DMS153 treated with DMSO at 0.1 percent for 48 hours (cell line): ENCODE results near the gene GRK6.
A peak's percentile ranks its signal among the peaks of the same experiment; 100 is the strongest.

Experiments
- DNase-seq: peaks from one replicate; lab custom pipeline; 2025; ENCODE audit not compliant: unreplicated experiment; lab: John Stamatoyannopoulos, UW

Gene GRK6

DNA sequence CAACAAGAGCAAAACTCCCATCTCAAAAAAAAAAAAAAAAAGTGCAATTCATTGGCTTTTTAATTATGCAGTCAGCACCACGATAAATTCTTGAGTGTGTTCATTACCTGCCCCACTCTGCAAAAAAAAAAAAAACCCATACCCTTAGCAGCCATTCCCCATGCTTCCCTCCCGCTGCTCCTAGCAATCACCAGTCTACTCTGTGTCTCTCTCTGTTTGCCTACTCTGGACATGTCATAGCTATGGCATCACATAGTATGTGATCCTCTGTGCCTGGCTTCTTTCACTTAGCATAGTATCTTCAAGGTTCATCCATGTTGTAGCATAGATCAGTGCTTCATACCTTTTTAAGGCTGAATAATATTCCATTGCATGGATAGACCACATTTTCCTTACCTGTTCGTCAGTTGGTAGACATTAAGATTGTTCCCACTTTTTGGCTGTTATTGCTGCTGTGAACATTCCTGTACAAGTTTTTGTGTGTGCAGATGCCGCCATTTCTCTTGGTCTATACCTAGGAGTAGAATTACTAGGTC is 13.1 kb downstream of the GRK6 start:
- no peak for DNase-seq

DNA sequence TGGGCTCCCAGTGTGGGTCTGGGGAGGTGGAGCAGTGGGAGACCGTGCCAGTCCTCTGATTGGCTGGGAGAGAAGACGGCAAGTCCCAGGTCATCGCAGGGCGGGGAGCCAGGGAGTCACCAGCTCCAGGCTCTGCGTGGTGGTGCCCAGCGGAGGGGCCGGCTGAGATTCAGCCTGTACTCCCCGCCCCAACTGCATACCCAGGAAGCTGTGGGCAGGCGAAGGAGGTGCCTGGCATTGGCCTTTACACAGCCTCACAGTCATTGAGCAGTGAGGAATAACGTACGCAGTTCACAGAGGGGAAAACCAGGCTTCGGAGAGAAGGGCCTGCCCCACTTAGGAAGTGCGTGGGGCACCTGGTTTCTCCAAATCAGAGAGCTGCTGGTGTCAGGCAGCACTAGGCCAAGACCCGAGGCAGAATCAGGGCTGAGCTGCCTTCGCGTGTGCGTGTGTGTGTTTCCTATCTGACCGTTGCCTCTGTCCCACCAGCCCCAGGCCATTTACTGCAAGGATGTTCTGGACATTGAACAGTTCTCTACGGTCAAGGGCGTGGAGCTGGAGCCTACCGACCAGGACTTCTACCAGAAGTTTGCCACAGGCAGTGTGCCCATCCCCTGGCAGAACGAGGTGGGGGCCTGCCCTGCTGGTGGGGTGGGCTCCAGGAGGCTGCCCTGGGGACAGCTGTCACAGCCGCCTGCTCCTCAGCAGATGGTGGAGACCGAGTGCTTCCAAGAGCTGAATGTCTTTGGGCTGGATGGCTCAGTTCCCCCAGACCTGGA is 13.9 kb downstream of the GRK6 start:
- no peak for DNase-seq

DNA sequence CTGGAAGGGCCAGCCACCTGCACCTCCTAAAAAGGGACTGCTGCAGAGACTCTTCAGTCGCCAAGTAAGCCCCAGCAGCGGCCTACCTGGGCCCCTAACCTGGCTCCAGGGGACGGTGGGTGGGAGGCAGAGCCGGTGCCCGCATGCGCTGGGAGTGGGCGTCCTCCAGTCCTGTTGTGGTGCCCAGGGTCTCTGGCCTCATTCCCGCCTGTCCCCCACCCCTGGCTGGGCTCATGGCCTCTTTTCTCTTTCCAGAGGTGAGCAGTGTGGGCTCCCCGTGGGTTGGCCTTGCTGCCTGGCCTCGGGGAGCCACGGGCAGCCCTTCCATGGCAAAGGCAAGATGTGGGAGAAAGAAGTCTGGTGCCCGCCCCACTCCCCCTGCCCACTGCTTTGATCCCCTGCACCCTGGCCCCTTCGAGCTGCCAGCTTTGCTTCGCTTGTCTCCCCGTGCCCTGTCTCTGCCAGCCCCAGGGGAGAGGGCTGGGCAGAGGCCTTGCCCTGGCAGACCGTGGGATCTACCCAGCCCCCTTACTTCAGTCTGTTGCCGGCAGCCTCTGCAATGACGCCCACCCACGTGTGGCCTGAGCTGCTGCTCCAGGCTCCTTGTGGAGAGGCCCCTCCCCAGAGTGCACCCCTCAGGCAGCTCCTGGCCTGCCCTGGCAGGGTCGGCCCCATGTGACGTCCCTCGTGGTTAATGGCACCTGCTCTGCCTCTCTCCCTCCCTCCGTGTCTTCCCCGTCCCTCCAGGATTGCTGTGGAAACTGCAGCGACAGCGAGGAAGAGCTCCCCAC is 14.7 kb downstream of the GRK6 start:
- no peak for DNase-seq

DNA sequence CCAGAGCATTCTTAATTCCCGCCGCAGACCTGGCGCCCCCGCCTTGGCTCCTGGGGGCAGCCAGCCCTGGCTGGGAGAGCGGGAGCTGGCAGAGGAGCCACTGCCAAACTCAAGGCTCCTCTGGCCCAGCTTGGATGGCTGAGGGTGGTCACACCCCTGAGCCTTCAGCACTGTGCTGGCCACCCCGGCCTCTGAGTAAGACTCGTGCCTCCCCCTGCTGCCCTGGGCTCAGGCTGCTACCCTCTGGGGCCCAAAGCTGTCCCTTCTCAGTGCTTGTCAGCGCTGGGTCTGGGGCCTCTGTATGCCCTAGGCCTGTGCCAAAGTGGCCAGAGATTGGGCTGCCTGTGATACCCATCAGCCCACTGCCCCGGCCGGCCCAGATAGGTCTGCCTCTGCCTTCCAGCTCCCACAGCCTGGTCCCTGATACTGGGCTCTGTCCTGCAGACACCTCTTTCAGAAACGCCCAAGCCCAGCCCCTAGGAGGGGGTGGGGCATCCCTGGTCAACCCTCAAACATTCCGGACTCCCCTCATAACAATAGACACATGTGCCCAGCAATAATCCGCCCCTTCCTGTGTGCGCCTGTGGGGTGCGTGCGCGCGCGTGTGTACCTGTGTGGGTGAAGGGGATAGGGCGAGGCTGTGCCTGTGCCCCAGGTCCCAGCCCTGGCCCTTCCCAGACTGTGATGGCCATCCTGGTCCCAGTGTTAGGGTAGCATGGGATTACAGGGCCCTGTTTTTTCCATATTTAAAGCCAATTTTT is 15.8 kb downstream of the GRK6 start:
- no peak for DNase-seq

DNA sequence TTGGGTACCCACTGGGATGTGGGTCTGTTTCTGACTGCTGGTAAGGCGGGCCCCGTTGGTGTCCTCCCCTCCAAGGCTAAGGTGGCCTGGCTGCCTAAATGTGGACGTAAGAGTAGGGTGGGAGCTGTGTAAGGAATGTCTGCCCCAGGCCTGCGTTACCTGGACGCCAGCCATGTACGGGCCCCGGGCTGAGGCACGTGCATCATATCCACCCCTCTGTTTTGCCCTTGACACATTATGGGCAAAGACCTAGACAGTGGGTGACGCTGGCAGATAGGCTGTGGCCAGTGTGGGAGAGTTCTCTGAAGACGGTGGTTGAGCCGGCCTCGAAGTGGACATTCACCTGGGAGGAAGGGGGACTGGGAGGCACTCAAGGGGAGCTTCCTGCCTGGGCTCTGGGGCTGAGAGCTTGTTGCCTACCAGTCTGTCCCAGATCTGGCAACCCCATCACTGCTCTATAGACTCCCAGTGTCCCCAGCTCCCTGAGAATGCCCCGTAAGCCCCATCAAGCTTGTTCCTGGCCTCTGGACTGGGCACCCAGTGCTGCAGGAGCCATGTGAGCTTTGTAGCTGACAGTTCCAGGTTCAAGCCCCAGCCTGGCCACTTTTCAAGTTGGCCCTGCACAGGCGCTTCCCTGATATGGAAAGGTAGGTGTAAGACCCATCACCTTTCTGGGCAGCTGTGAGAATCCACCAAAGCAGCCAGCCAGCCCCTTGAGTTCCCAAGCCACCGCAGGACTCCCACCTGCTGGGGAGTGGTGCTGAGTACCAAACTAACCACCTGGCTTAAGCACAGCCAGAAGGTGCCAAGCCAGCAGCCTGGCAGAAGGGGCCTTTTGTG is 16.9 kb downstream of the GRK6 start:
- no peak for DNase-seq

DNA sequence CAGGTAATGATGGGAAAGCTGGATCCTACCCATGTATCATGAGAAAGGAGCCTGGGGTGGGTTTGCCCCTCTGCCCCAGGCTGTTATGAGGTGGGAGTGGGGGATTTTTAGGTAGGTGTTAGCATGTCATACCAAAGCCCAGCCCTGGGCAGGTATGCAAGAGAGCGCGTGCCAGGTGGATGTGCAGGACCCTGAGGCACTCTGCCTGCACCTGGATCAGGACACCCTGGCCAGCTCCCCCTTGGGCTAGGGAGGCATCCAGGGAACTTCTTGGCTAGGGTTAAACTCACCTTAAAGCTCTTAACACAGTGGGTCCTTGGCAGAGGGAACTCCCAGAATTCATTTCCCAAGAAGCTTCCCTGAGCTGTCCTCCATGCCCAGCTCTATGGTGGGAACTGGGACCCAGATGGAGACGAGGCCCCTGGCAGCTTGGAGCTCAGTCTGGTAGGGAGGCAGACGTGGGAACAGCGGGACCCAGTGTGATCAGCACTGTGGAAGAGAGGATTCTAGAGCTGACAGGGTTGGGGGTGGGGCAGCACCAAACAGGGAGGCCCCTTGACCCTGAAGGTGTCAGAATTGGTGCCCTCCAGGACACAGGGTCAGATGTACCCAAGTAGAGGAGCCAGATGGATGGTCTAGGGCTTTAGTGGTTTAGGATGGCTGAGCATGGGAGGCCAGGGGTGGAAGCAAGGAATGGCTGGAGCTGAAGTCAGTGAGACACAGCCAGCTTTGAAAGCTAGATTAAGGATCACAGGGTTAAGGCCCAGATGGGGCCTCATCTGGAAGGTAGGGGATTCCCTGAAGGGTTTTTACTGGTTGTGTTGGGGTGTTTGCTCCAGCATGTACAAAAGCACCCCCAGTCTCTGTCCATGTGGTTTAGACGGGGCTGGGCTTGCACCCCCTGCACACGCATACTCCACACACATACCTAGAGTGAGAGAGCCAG is 17.9 kb downstream of the GRK6 start:
- no peak for DNase-seq

DNA sequence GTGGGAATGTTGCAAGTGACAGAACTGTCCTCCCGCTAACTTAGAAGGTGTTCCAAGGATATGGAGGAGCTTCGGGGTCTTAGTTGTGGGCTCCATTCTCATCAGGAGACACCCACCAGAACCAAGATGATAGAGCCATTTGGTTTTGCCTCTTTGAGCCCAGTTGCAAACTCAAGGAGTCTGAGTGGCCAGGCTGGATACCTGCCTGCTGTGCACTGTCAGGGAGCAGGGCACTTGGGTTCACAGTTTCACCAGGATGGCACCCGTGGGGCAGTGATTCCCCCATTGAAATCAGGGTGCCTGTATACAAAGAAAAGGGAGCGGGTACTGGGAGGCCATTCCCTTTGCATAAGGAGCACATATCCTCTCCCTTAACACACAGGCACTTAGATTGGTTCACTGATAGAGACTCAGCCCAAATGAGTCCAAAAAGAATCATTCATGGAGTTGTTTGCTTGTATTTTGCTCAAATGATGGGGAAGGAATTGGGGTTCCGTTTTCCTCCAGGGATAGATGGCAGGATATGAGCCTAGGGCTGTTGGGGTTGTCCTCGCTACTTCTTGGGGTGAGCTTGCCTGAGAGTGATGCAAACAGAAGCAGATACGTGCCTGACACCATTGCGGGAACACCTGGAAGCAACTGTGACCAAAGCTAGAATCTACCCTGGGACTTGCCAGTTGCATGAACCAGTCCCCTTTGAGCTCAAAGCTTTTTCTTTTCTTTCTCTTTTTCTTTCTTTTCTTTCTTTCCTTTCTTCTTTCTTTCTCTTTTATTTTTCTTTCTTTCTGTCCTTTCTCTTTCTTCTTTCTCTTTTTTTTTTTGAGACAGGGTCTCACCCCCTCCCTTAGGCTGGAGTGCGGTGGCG is 18.8 kb downstream of the GRK6 start:
- DNase-seq, result no peak

DNA sequence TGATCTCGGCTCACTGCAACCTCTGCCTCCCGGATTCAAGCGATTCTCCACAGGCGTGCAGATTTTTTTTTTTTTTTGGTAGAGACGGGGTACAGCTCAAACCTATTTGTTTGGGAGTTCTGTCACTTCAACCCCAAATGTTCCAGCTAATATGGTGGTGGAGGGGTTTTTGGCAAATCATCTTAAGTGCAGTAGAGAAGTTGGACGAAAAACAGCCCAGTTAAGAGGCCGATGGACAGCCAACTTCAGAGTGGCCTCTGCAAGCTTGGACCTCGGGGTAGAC is 19.4 kb downstream of the GRK6 start:
- no peak for DNase-seq

DNA sequence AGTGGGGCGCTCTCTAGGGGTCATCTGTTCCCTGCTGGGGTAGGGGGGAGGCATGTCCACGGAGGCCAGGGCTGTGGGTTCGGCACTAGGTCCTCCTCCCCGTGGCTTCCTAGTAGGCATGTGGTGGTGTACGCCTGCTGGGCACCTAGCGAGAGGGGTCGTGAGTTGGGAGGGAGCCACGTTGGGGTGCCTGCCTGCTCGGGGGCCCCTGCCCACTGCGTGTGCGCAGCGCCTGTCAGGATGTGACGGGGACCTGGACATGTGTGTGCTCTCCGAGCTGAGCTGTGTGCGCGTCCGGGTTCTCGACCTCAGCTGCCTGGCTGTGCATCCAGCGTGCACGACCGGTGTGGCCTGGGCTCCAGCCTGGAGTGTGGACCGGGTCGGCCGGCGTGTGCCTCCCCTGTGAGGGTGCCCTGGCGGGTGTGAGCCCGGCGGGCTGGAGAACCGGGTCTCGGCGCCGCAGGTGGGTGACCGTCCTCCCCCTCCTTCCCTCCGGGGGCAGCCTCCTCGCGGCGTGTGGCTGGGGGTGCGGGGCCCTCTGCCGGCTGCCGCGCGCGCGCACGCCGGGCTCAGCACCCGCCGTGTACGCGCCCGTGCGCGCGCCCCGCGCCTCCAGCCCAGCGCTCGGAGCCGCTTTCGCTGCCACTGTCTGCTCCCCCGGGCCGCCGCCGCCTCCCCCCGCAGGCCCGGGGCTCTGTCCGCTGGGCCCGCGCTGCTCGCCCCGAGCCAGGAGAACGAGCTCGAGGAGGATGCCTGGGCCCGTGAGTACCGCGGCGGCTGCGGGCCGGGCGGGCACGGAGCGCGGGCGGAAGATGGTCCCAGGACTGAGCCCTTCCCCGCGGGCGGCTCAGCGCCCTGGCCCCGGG is 20.0 kb downstream of the GRK6 start, which contains the start of gene PRR7:
PRR7 (plus strand) TSS at position 615 of the 866 bp plus-strand sequence. CDS start 8,254 bp downstream, outside the sequence.
- peak; percentile 6 for DNase-seq

DNA sequence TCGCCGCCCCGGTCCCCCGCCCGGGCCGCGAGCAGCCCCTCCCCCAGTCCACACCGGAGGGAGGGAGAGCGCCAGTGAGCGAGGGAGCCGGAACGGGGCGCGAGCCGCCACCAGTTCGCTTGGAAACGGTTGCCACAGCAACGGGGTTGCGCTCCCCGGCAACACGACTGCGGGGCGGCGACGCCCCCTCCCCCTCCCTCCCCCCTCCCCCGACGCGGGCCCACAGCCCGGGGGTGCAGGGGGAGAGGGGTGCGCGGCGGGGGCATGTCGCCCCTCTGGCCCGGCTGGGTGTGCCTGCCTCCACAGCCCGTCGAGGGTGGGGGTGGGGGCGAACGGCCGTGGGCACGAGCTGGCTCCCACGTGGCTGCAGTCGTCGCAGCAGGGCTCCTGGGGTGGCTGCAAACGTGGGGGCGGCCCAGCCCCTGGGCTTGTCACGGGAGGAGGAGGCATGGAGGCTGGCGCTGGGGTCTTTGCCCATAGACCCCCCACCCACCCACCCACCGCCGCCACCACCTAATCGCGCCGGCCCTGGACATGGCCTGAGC is 20.7 kb downstream of the GRK6 start:
- peak; percentile 1 for DNase-seq

DNA sequence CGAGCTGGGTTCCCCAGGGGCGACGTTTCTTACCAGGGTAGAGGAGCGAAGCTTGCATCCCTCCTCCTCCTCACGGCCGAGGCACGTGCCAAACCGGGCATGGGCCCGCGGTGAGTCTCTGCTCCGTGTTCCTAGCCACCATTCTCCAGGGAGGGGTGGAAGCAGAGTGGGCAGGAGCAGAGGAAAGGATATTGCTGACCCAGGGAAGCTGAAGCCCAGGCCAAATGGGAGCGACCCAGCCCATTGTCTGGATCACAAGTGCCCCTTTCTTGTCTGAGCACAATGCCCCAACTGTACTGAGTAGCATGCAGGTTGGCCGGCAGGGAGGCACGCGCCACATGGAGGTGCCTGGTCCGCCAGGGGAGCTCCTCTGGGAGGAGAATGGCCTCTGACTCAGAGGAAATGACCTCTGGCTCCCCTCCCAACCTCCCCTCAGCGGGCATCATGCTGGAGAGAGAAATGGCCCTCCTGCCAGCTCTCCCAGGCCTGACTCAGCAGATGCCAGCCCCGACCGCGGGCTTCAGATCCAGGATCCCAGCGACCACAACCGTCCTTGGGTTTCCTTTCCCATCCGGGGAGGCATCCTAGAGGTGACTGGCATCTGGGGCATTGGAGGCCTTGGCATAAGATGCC is 21.3 kb downstream of the GRK6 start:
- DNase-seq, result peak; percentile 4

DNA sequence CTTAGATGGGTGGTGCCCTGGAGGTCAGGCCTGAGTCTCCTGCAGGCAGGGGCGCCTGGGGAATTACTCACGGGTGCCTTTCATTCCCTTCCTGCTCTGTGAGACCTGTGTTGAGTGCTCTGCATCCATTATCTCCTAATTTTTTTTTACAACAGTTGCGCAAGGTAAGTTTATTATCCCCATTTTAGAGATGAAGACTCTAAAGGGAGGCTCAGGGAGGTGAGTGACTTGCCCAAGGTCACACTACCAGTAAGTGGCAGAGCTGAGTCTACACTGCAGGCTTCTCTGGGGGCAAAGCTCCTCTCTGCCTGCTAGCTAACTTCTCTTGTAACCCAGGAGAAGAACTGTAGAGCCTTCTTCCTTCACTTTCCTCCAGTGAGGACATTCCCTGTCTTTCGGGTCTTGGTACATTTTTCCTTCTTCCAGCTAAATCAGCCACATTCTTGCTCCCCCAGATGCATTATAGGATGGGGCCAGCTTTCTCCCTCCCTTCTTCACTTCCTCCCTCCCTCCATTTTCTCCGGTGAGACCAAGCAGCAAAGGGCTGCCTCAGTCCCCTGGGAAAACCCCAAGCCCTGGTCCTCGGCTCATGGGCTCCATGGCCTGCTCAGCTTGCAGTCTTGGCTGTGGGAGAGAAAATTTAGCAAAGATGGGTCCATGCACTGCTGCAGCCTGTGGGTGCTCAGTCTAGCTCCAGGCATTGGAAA is 21.9 kb downstream of the GRK6 start:
- no peak for DNase-seq

DNA sequence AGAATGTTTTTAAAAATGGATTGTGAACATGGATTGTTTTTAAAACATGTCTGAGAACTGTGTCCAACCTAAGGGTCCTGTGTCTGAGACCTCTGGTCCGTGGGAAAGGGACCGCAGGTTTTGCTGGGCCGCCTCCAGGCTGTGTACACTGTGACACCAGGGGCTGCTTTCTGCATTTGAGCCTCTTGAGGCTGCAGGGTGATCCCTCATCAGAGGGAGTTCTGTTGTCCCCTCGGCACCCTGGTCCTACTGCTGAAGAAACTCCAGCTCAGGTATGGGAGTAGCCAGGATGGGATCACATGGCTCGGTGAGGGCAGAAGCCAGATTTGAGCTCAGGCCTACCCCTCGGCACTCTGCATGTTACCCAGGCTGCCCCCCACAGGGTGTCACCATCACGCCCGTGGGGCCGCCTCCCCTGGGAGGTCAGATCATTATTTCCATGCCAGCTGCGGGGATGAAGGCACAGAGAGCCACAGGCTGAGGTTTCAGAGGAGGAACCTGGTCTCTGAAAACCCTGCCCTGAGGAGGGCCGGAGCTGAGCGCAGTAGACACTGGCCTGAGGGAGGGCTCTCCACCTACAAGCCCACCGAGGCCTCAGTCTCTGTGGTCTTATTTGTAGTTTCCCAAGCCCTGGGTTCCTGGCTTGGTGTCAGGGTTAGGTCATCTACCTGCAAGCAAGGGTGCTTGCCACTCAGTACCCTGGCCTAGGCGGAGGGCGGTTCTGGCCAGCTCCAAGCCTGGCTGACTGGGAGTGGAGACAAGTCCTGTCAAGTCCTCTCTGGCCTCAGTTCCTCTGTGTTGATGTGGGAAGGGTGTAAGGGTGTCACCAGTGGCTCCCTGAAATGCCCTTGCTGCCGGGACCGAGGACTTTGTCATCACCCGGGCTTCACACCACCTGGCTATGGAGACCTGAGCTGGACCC is 22.9 kb downstream of the GRK6 start:
- DNase-seq, result no peak

DNA sequence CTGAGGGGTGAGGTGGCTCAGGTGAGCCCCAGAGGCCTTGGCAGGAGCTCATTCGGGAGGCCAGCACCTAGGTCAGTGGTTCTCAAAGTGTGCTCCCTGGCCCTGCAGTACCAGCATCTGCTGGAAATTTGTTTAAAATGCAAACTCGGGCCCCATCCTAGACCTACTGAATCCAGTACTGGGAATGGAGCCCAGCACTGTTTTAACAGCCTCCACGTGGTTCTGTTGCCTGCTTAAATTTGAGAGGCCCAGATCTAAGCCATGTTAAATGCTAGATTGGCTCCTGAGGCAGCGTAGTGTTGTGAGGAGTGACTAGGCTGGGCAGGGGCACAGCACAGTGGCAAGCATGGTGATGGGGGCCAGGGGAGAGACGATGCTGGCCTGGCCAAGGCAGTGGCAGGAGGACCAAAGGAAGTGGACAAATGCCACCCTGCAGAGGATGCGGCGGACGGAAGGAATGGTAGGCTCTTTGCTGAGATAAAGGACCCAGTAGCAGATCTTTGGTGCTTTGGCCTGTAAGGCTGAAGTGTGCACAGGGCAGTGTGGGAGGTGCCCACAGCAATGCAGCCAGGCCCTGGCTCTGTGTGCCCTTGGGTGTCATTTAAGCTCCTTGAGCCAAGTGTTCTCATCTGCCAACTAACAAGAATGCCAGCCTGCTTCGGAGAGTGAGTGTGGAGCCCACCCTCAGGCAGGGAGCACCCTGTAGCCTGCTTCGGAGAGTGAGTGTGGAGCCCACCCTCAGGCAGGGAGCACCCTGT is 24.4 kb downstream of the GRK6 start:
- no peak for DNase-seq
